ENCODE measurements around the gene CDK6. TPM values are rescaled to one million over a fixed set of nuclear protein-coding genes. Genes with fewer than 3 reads are reported as not detected.

The CDK6 gene
- total RNA-seq, 1 experiment from 2014 or later = 38.7 TPM

GRCh38 chr7:92705831-92706230 lies 130.5 kb downstream of the CDK6 start:
- H3K79me2 ChIP-seq (ENCODE audit: low read length) = no peaks in the 10 kb centered on the region
- intact Hi-C loops (cut with micrococcal nuclease) = no loop called here
- TF ChIP-seq EZH2phosphoT487 (IDR thresholded peaks at IDR 0.05; ENCODE audit: borderline replicate concordance, low read length) (no peak), EZH2 (IDR thresholded peaks at IDR 0.05; ENCODE audit: low read length, unreplicated experiment) (no peak), CTCF (conservative IDR thresholded peaks at IDR 0.05; ENCODE audit: low read depth, low read length) (no peak)

GRCh38 chr7:92704858-92705257 lies 131.5 kb downstream of the CDK6 start:
- no peak overlapping the region for H3K4me3 ChIP-seq (ENCODE audit: low read length)
- no peaks in the 10 kb centered on the region for H4K20me1 ChIP-seq (ENCODE audit: low read length)
- no peak overlapping the region for H3K9ac ChIP-seq (ENCODE audit: low read length)
- ChIA-PET CTCF (no interaction called here), POLR2A (ENCODE audit: unreplicated experiment) (no interaction called here)
- H3K4me2 ChIP-seq (ENCODE audit: low read length) = no peak overlapping the region
- BruUV-seq (replicated peaks) = no TSS peak
- DNase-seq = no peak
- H3K4me1 ChIP-seq (ENCODE audit: insufficient read depth, low read length) = no peaks in the 10 kb centered on the region
- no peak for TF ChIP-seq CTCF (conservative IDR thresholded peaks at IDR 0.05; ENCODE audit: low read depth, low read length)
- TF ChIP-seq EZH2 (IDR thresholded peaks at IDR 0.05; ENCODE audit: low read length, unreplicated experiment) = no peak
- TF ChIP-seq EZH2phosphoT487 (IDR thresholded peaks at IDR 0.05; ENCODE audit: borderline replicate concordance, low read length) = no peak
- H3K36me3 ChIP-seq (ENCODE audit: low read depth, low read length) = peaks cover 8% of the 10 kb centered on the region; the same call in 1 of the 2 replicates
- H3K9me3 ChIP-seq (ENCODE audit: low read length) = no peaks in the 10 kb centered on the region
- intact Hi-C loops (cut with micrococcal nuclease) = no loop called here
- no peaks in the 10 kb centered on the region for H3K79me2 ChIP-seq (ENCODE audit: low read length)
- ATAC-seq = no peak
- no peak overlapping the region for H2AFZ ChIP-seq (ENCODE audit: low read length)
- H3F3A ChIP-seq (ENCODE audit: low read length, unreplicated experiment) = no peaks in the 10 kb centered on the region
- H3K9me2 ChIP-seq (replicated peaks; ENCODE audit: low read length) = no peaks in the 10 kb centered on the region
- no peaks in the 10 kb centered on the region for H3K27me3 ChIP-seq (ENCODE audit: low read length)
- H3K27ac ChIP-seq (ENCODE audit: low read length) = no peak overlapping the region

More at GRCh38 chr7:92705831-92706230, 130.5 kb downstream of the CDK6 start:
- Histone ChIP-seq H3K27me3 (ENCODE audit: low read length) (no peaks in the 10 kb centered on the region), H3K4me3 (ENCODE audit: low read length) (no peak overlapping the region), H4K20me1 (ENCODE audit: low read length) (no peaks in the 10 kb centered on the region), H3K9me3 (ENCODE audit: low read length) (no peaks in the 10 kb centered on the region), H3K9me2 (replicated peaks; ENCODE audit: low read length) (no peaks in the 10 kb centered on the region), H3K9ac (ENCODE audit: low read length) (no peak overlapping the region), H3K4me1 (ENCODE audit: insufficient read depth, low read length) (no peaks in the 10 kb centered on the region), H3K27ac (ENCODE audit: low read length) (no peak overlapping the region), H3K4me2 (ENCODE audit: low read length) (no peak overlapping the region), H3K36me3 (ENCODE audit: low read depth, low read length) (peaks cover 8% of the 10 kb centered on the region; the same call in 1 of the 2 replicates), H3F3A (ENCODE audit: low read length, unreplicated experiment) (no peaks in the 10 kb centered on the region), H2AFZ (ENCODE audit: low read length) (no peak overlapping the region)
- POLR2A ChIA-PET (ENCODE audit: unreplicated experiment) = no interaction called here
- no TSS peak for BruUV-seq (replicated peaks)
- CTCF ChIA-PET = no interaction called here
- DNase-seq (no peak), ATAC-seq (no peak)

GRCh38 chr7:92702535-92702934 lies 133.8 kb downstream of the CDK6 start:
- no peak for TF ChIP-seq CTCF (conservative IDR thresholded peaks at IDR 0.05; ENCODE audit: low read depth, low read length)
- no peak for TF ChIP-seq EZH2phosphoT487 (IDR thresholded peaks at IDR 0.05; ENCODE audit: borderline replicate concordance, low read length)
- TF ChIP-seq EZH2 (IDR thresholded peaks at IDR 0.05; ENCODE audit: low read length, unreplicated experiment) = no peak
- no peaks in the 10 kb centered on the region for H3K4me1 ChIP-seq (ENCODE audit: insufficient read depth, low read length)
- CTCF ChIA-PET = no interaction called here
- H3K27me3 ChIP-seq (ENCODE audit: low read length) = no peaks in the 10 kb centered on the region
- intact Hi-C loops (cut with micrococcal nuclease) = no loop called here
- H3K9ac ChIP-seq (ENCODE audit: low read length) = no peak overlapping the region
- DNase-seq (no peak), ATAC-seq (no peak)
- no peak overlapping the region for H3K4me2 ChIP-seq (ENCODE audit: low read length)
- no peak overlapping the region for H2AFZ ChIP-seq (ENCODE audit: low read length)
- H3K4me3 ChIP-seq (ENCODE audit: low read length) = no peak overlapping the region
- H4K20me1 ChIP-seq (ENCODE audit: low read length) = no peaks in the 10 kb centered on the region
- BruUV-seq (replicated peaks) = no TSS peak
- POLR2A ChIA-PET (ENCODE audit: unreplicated experiment) = no interaction called here
- no peaks in the 10 kb centered on the region for H3K9me2 ChIP-seq (replicated peaks; ENCODE audit: low read length)
- peaks cover 8% of the 10 kb centered on the region; the same call in 1 of the 2 replicates for H3K36me3 ChIP-seq (ENCODE audit: low read depth, low read length)
- H3K9me3 ChIP-seq (ENCODE audit: low read length) = no peaks in the 10 kb centered on the region
- no peaks in the 10 kb centered on the region for H3F3A ChIP-seq (ENCODE audit: low read length, unreplicated experiment)
- no peaks in the 10 kb centered on the region for H3K79me2 ChIP-seq (ENCODE audit: low read length)
- no peak overlapping the region for H3K27ac ChIP-seq (ENCODE audit: low read length)
